Esophagus muscularis mucosa (tissue), 4 donors: ENCODE measurements around the gene CGB1. TPM values are rescaled to one million over a fixed set of nuclear protein-coding genes. Genes with fewer than 3 reads are reported as not detected.

Experiments
- DNase-seq: peaks from one replicate; pipeline ENCODE4 v3.0.0-alpha.2; 2017; ENCODE audit errors: extremely low spot score
- H3K27ac ChIP-seq, 4 donors: fragments of 200-600 bp; sonication (generic); replicated peaks in 1 of 4; 1 replicate in 3 of 4; 2 replicates in 1 of 4; pipeline ENCODE4 v1.5.1; 2016 to 2019; ENCODE audit warnings: mild to moderate bottlenecking in 1 of 4
- H3K27me3 ChIP-seq, 4 donors: fragments of 200-600 bp; sonication (generic); one replicate each; pipeline versions ENCODE4 v1.5.1 to v1.6.0; 2016 to 2019
- H3K36me3 ChIP-seq, 4 donors: fragments of 200-600 bp; sonication (generic); one replicate each; pipeline ENCODE4 v1.5.1; 2016 to 2019
- H3K4me1 ChIP-seq, 4 donors: fragments of 200-600 bp; sonication (generic); one replicate each; pipeline ENCODE4 v1.5.1; 2016 to 2019
- H3K4me3 ChIP-seq, 4 donors: fragments of 200-600 bp; sonication (generic); 1 replicate in 2 of 4; 2 replicates in 2 of 4; pipeline ENCODE4 v1.5.1; 2016 to 2019; ENCODE audit warnings: mild to moderate bottlenecking in 4 of 4, moderate library complexity in 1 of 4
- H3K9me3 ChIP-seq, 4 donors: fragments of 200-600 bp; sonication (generic); 1 replicate in 3 of 4; 2 replicates in 1 of 4; pipeline ENCODE4 v1.5.1; 2016 to 2019
- EP300 ChIP-seq: sonication (generic); formaldehyde crosslinking; IDR thresholded peaks from one replicate; pipeline ENCODE4 v1.6.1; 2017; ENCODE audit warnings: antibody characterized with exemption
- POLR2A ChIP-seq: fragments of 450-650 bp; IDR thresholded peaks from one replicate; pipeline ENCODE4 v1.6.1; 2017; ENCODE audit warnings: antibody characterized with exemption, moderate library complexity, mild to moderate bottlenecking, low read depth
- POLR2AphosphoS5 ChIP-seq, 2 donors: sonication (generic); formaldehyde crosslinking; IDR thresholded peaks; one replicate each; pipeline ENCODE4 v1.6.1; 2017; ENCODE audit warnings: antibody characterized with exemption in 2 of 2
- WGBS: methylation state at CpG from one replicate; pipeline ENCODE4 v1.1.5; 2018; 5-methylcytosine and 5-hydroxymethylcytosine counted together
- intact Hi-C: fragments of 100-400 bp; cut with DNase I; formaldehyde crosslinking; loops from one replicate; pipeline ENCODE4 v1.15.1; 2023
- small RNA-seq, 3 donors: library from RNA; depleted of rRNA; stranded (forward); fragments of <200 nt; gene quantifications; one replicate each; pipeline ENCODE3, GENCODE V24; 2016
- total RNA-seq, 4 donors: library from RNA; depleted of rRNA; stranded (reverse); fragments of >200 nt; gene quantifications; one replicate each; pipeline versions ENCODE4 v1.1.0 to v1.2.1, GENCODE V29; 2016
- TF ChIP-seq, protein P1 (sequence below), 3 experiments: fragments of 200-600 bp in 2 of 3; fragments of 450-650 bp in 1 of 3; sonication (generic) in 2 of 3; IDR thresholded peaks; one replicate each; pipeline ENCODE4 v1.5.1; 2017 to 2019; ENCODE audit warnings: antibody characterized with exemption in 3 of 3, mild to moderate bottlenecking in 2 of 3, moderate library complexity in 1 of 3

CGB1 gene
- total RNA-seq, 4 donors from 2014 or later: not detected

DNA sequence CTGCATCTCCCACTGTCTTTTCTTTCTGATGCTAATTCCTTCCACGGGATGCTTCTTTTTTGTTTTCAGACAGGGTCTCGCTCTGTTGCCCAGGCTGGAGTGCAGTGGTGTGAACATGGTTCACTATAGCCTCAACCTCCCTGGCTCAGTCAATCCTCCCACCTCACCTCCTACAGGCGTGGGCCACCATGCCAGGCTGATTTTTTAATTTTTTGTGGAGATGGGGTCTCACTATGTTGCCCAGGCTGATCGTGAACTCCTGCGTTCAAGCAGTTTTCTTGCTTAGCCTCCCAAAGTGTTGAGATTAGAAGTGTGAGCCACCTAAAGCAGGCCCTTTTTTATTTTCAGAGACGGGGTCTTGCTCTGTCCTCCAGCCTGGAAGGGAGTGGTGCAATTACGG is 48.4 kb downstream of the CGB1 start:
- Histone ChIP-seq H3K27me3 (no peaks in the 10 kb centered on the region), H3K36me3 (peaks cover 25 to 75% (median 61%) of the 10 kb centered on the region in 4 donors), H3K9me3 (no peaks in the 10 kb centered on the region), H3K4me3 (no peak overlapping the region), H3K4me1 (peaks cover 27 to 36% (median 30%) of the 10 kb centered on the region in 4 donors), H3K27ac (no peak overlapping the region)
- intact Hi-C loops: no loop called here
- 95% methylated on average over 6 of the region's 7 CpGs for WGBS
- TF ChIP-seq EP300 (no peak), POLR2AphosphoS5 (IDR thresholded peaks at IDR 0.05) (no peak), POLR2A (no peak)
- TF ChIP-seq, protein P1, sequence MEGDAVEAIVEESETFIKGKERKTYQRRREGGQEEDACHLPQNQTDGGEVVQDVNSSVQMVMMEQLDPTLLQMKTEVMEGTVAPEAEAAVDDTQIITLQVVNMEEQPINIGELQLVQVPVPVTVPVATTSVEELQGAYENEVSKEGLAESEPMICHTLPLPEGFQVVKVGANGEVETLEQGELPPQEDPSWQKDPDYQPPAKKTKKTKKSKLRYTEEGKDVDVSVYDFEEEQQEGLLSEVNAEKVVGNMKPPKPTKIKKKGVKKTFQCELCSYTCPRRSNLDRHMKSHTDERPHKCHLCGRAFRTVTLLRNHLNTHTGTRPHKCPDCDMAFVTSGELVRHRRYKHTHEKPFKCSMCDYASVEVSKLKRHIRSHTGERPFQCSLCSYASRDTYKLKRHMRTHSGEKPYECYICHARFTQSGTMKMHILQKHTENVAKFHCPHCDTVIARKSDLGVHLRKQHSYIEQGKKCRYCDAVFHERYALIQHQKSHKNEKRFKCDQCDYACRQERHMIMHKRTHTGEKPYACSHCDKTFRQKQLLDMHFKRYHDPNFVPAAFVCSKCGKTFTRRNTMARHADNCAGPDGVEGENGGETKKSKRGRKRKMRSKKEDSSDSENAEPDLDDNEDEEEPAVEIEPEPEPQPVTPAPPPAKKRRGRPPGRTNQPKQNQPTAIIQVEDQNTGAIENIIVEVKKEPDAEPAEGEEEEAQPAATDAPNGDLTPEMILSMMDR (IDR thresholded peaks at IDR 0.05): no peak
- no peak for DNase-seq

DNA sequence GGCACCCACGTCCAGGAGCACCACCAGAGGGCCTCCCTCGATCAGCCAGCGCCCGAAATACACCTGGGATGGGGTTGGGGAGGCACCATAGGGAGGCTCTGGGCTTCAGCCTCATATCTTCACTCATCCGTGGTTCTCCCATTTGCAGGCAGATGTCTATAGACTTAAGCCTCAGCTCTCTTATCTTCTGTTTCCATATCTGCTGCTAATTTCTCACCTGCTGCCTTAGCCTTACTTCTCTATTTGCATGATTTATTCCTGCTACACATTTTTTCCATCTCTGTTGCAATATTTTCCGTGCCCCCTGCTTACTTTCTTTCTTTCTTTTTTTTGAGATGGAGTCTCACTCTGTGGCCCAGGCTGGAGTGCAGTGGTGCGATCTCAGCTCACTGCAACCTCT is 49.4 kb downstream of the CGB1 start:
- Histone ChIP-seq H3K27me3 (no peaks in the 10 kb centered on the region), H3K4me3 (no peak overlapping the region), H3K9me3 (no peaks in the 10 kb centered on the region), H3K36me3 (peaks cover 34 to 84% (median 71%) of the 10 kb centered on the region in 4 donors), H3K4me1 (peaks cover 27 to 32% (median 30%) of the 10 kb centered on the region in 4 donors), H3K27ac (no peak overlapping the region)
- intact Hi-C loops: no loop called here
- DNase-seq: no peak
- 92% methylated on average over 6 of the region's 7 CpGs for whole genome bisulfite sequencing
- TF ChIP-seq, protein P1 (IDR thresholded peaks at IDR 0.05): no peak
- TF ChIP-seq POLR2A (no peak), EP300 (no peak), POLR2AphosphoS5 (IDR thresholded peaks at IDR 0.05) (no peak)

DNA sequence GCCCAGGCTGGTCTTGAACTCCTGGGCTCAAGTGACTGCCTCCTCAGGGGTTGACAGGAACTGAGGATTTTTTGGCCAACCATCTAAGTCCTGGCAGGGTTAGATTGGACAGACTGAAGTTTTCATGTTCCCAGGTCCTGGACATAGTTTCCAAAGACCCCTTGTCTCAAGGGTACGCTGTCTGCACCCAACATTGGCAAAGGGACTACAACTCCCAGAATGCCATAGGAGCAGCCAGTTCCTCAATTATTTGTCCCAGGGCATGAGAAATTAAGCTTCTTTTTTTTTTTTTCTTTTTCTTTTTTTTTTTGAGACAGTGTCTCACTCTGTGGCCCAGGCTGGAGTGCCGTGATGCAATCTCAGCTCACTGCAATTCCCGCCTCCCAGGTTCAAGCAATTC is 50.5 kb downstream of the CGB1 start:
- intact Hi-C loops: no loop called here
- TF ChIP-seq EP300: no peak
- no peak for TF ChIP-seq POLR2AphosphoS5 (IDR thresholded peaks at IDR 0.05)
- TF ChIP-seq, protein P1 (IDR thresholded peaks at IDR 0.05): no peak
- TF ChIP-seq POLR2A: no peak
- Histone ChIP-seq H3K4me1 (peaks cover 16 to 21% (median 19%) of the 10 kb centered on the region in 4 donors), H3K9me3 (no peaks in the 10 kb centered on the region), H3K36me3 (peaks cover 36 to 95% (median 82%) of the 10 kb centered on the region in 4 donors), H3K27me3 (no peaks in the 10 kb centered on the region), H3K27ac (no peak overlapping the region), H3K4me3 (no peak overlapping the region)
- 80% methylated on average over 3 of the region's 3 CpGs for WGBS
- DNase-seq: no peak

DNA sequence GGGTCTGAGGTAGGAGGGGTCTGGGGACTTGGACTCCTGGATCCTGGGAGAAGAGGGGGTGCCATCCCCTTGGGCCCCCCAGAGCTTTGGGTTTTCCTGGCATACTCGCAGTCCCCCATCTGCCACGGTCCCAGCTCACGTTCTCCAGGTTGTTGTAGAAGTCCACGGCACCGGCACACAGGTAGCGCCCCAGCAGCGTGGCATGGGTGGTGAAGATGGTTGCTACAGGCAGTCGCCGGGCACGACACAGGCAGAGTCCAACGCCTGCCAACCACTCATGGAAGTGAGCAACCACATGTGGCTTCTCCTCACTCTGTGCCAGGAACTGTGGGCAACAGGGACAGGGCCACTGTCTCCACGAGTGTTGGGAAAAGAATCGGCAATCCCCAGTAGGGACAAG is 51.0 kb downstream of the CGB1 start:
- no peak for DNase-seq
- WGBS: 94% methylated on average over 7 of the region's 13 CpGs
- Histone ChIP-seq H3K36me3 (peaks cover 36 to 96% (median 87%) of the 10 kb centered on the region in 4 donors), H3K4me1 (peaks cover 11 to 16% (median 14%) of the 10 kb centered on the region in 4 donors), H3K4me3 (no peak overlapping the region), H3K27ac (no peak overlapping the region), H3K9me3 (no peaks in the 10 kb centered on the region), H3K27me3 (no peaks in the 10 kb centered on the region)
- TF ChIP-seq EP300 (no peak), POLR2A (no peak), POLR2AphosphoS5 (IDR thresholded peaks at IDR 0.05) (no peak)
- TF ChIP-seq, protein P1 (IDR thresholded peaks at IDR 0.05): no peak
- intact Hi-C loops: no loop called here

Small RNAs within 50 kb of the gene (small RNA-seq; reads per million reads assigned to genes)
- 0 reads per million in 3 donors for gene MIR6798
- gene RN7SL708P: 0 reads per million in 3 donors

Other genes starting within 250 kb of the CGB1 start
- gene BCAT2, start 225.9 kb downstream of the CGB1 start, total RNA-seq: 10 to 100 TPM; 59.0 to 93.3 (median 63.9) TPM
- 1 to 10 TPM; 7.1 to 8.9 (median 7.8) TPM for gene HSD17B14, start 200.4 kb downstream of the CGB1 start, total RNA-seq
- gene PLEKHA4, start 168.3 kb downstream of the CGB1 start, total RNA-seq: 10 to 100 TPM; 11.4 to 27.4 (median 18.9) TPM
- 10 to 100 TPM; 40.3 to 98.7 (median 64.4) TPM for gene PPP1R15A, start 164.5 kb downstream of the CGB1 start, total RNA-seq
- gene TULP2, start 138.2 kb downstream of the CGB1 start, total RNA-seq: 1 to 10 TPM in 1 of 4 donors, under 1 TPM in 3; 0.75 to 1.3 (median 0.83) TPM
- 100 to 1,000 TPM; 179 to 356 (median 284) TPM for gene NUCB1, start 136.6 kb downstream of the CGB1 start, total RNA-seq
- under 1 TPM in 1 of 4 donors, not detected in 3; 0.57 TPM for gene DHDH, start 103.2 kb downstream of the CGB1 start, total RNA-seq
- gene BAX, start 82.0 kb downstream of the CGB1 start, total RNA-seq: 10 to 100 TPM; 39.0 to 50.4 (median 42.3) TPM
- gene FTL, start 71.6 kb downstream of the CGB1 start, total RNA-seq: 1,000 to 10,000 TPM; 3,246 to 4,339 (median 3,896) TPM
- gene GYS1, start 43.6 kb downstream of the CGB1 start, total RNA-seq: 10 to 100 TPM; 33.3 to 39.3 (median 37.3) TPM
- 100 to 1,000 TPM in 2 of 4 donors, 10 to 100 TPM in 2; 72.7 to 113 (median 97.6) TPM for gene RUVBL2, start 43.0 kb downstream of the CGB1 start, total RNA-seq
- gene LHB, start 19.8 kb downstream of the CGB1 start, total RNA-seq: not detected
- gene CGB3, start 12.6 kb downstream of the CGB1 start, total RNA-seq: not detected
- not detected for gene CGB2, start 5.0 kb downstream of the CGB1 start, total RNA-seq
- not detected for gene CGB5, start 7.0 kb upstream of the CGB1 start, total RNA-seq
- gene CGB8, start 12.2 kb upstream of the CGB1 start, total RNA-seq: not detected
- not detected for gene CGB7, start 20.9 kb upstream of the CGB1 start, total RNA-seq
- not detected for gene NTF4, start 27.9 kb upstream of the CGB1 start, total RNA-seq
- gene KCNA7, start 35.8 kb upstream of the CGB1 start, total RNA-seq: not detected
- 100 to 1,000 TPM; 101 to 209 (median 145) TPM for gene SNRNP70, start 48.6 kb upstream of the CGB1 start, total RNA-seq
- 10 to 100 TPM in 3 of 4 donors, 1 to 10 TPM in 1; 7.5 to 21.4 (median 15.5) TPM for gene LIN7B, start 77.5 kb upstream of the CGB1 start, total RNA-seq
- 1 to 10 TPM in 3 of 4 donors, under 1 TPM in 1; 0.83 to 3.3 (median 1.9) TPM for gene C19orf73, start 82.2 kb upstream of the CGB1 start, total RNA-seq
- 1 to 10 TPM; 3.3 to 8.4 (median 5.3) TPM for gene PPFIA3, start 82.6 kb upstream of the CGB1 start, total RNA-seq
- gene HRC, start 118.5 kb upstream of the CGB1 start, total RNA-seq: 10 to 100 TPM in 1 of 4 donors, 1 to 10 TPM in 2, under 1 TPM in 1; 0.83 to 11.1 (median 4.1) TPM
- 10 to 100 TPM; 19.9 to 38.8 (median 27.9) TPM for gene TRPM4, start 120.9 kb upstream of the CGB1 start, total RNA-seq